Sigmoid colon (tissue), 7 donors: ENCODE measurements around the gene LRRC73. TPM values are rescaled to one million over a fixed set of nuclear protein-coding genes. Genes with fewer than 3 reads are reported as not detected.
A peak's percentile ranks its signal among the peaks of the same experiment; 100 is the strongest.

Experiments
- DNase-seq: peaks from one replicate; pipeline ENCODE4 v3.0.0-alpha.2; 2019
- H3K27ac ChIP-seq, 4 donors: fragments of 200-600 bp; sonication (generic); one replicate each; pipeline ENCODE4 v1.5.1; 2016 to 2019; ENCODE audit warnings: mild to moderate bottlenecking in 1 of 4
- H3K27me3 ChIP-seq, 3 donors: fragments of 200-600 bp; sonication (generic); one replicate each; pipeline ENCODE4 v1.5.1; 2019; ENCODE audit warnings: mild to moderate bottlenecking in 1 of 3
- H3K36me3 ChIP-seq, 4 donors: fragments of 200-600 bp; sonication (generic); one replicate each; pipeline ENCODE4 v1.5.1; 2016 to 2019
- H3K4me1 ChIP-seq, 4 donors: fragments of 200-600 bp; sonication (generic); one replicate each; pipeline ENCODE4 v1.5.1; 2017 to 2019
- H3K4me3 ChIP-seq, 4 donors: fragments of 200-600 bp; sonication (generic); one replicate each; pipeline ENCODE4 v1.5.1; 2017 to 2019; ENCODE audit warnings: mild to moderate bottlenecking in 2 of 4, moderate library complexity in 1 of 4
- H3K9me3 ChIP-seq, 4 donors: fragments of 200-600 bp in 3 of 4; sonication (generic) in 3 of 4; one replicate each; pipeline versions ENCODE4 v1.5.1 to v1.6.1; 2013 to 2019
- EP300 ChIP-seq, 4 donors: sonication (generic); formaldehyde crosslinking; IDR thresholded peaks; one replicate each; pipeline ENCODE4 v1.6.1; 2017; ENCODE audit warnings: antibody characterized with exemption in 4 of 4
- POLR2A ChIP-seq, 2 donors: fragments of 450-650 bp; IDR thresholded peaks; one replicate each; pipeline ENCODE4 v1.6.1; 2016; ENCODE audit warnings: antibody characterized with exemption in 2 of 2, mild to moderate bottlenecking in 2 of 2, moderate library complexity in 2 of 2
- POLR2AphosphoS5 ChIP-seq, 4 donors: sonication (generic); formaldehyde crosslinking; IDR thresholded peaks; one replicate each; pipeline ENCODE4 v1.6.1; 2017; ENCODE audit warnings: antibody characterized with exemption in 4 of 4
- WGBS, 2 donors: extraction: QIAGEN DNeasy Blood & Tissue Kit; methylation state at CpG; one replicate each; pipeline ENCODE4 v1.1.7; 2013; 5-methylcytosine and 5-hydroxymethylcytosine counted together
- intact Hi-C: fragments of 100-400 bp; cut with DNase I; formaldehyde crosslinking; loops from one replicate; pipeline ENCODE4 v1.15.1; 2023
- polyA plus RNA-seq, 3 donors: library from polyadenylated mRNA; stranded (reverse); fragments of 200-250 nt; gene quantifications; one replicate each; pipeline ENCODE4 v1.2.3, GENCODE V29; 2013
- total RNA-seq, 4 donors: library from RNA; depleted of rRNA; stranded (reverse); fragments of >200 nt; gene quantifications; one replicate each; pipeline ENCODE4 v1.1.0, GENCODE V29; 2016
- TF ChIP-seq, protein P1 (sequence below), 4 experiments: fragments of 450-650 bp in 3 of 4; fragments of 200-600 bp in 1 of 4; IDR thresholded peaks; one replicate each; pipeline ENCODE4 v1.5.1; 2016 to 2019; ENCODE audit warnings: antibody characterized with exemption in 4 of 4, mild to moderate bottlenecking in 3 of 4, moderate library complexity in 2 of 4
- donor health status: healthy with polysubstance abuse.
- donor health status: Bipolar disorder and iron deficiency.
- donor health status: healthy.

Gene LRRC73
- total and polyA plus RNA-seq, 7 donors = 0.33 to 1.1 (median 0.47) TPM; not detected in 2

DNA sequence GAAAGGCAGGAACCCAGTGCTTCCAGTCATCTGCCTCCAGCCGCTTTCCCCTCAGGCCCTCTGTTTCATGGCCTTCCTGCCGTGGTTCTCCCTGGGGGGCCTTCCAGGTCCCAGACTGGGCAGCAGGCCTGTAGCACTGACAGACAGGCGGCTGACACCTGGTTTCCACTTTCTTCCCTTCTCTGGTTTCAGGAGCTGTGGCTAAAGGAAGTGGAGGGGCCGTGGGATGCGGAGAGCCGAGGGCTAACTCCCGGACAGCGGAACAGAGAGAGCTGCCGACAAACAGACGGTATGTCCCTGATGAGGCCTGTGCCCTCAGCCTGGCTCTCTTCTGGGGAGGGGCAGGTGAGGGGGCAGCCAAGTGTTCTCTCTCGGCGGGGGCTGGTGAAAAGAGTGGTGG, 12.5 kb downstream of the LRRC73 start:
- Histone ChIP-seq H3K4me3 (no peak overlapping the region), H3K36me3 (peaks cover 25 to 50% (median 40%) of the 10 kb centered on the region in 4 donors), H3K27me3 (no peaks in the 10 kb centered on the region), H3K4me1 (peaks cover 0 to 39% (median 33%) of the 10 kb centered on the region in 4 donors), H3K27ac (no peak overlapping the region), H3K9me3 (no peaks in the 10 kb centered on the region)
- DNase-seq = no peak
- 94 to 96% methylated on average over 12 of the region's 12 CpGs for WGBS, 2 donors
- TF ChIP-seq EP300 (IDR thresholded peaks at IDR 0.05) = no peak
- intact Hi-C loops = no loop called here

DNA sequence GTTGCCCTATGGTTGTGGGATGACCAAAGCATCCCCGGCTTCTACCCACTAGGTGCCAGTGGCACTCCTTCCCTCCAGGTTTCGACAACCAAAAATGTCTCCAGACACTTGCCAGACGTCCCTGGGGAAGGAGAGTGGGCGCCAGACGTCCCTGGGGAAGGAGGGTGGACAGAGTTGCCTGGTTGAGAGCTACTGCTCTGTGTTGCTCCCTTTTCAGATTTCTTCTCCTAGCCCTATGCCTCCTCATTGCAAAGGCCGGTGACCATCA, 13.1 kb downstream of the LRRC73 start:
- TF ChIP-seq EP300 (IDR thresholded peaks at IDR 0.05) = no peak
- TF ChIP-seq, protein P1, sequence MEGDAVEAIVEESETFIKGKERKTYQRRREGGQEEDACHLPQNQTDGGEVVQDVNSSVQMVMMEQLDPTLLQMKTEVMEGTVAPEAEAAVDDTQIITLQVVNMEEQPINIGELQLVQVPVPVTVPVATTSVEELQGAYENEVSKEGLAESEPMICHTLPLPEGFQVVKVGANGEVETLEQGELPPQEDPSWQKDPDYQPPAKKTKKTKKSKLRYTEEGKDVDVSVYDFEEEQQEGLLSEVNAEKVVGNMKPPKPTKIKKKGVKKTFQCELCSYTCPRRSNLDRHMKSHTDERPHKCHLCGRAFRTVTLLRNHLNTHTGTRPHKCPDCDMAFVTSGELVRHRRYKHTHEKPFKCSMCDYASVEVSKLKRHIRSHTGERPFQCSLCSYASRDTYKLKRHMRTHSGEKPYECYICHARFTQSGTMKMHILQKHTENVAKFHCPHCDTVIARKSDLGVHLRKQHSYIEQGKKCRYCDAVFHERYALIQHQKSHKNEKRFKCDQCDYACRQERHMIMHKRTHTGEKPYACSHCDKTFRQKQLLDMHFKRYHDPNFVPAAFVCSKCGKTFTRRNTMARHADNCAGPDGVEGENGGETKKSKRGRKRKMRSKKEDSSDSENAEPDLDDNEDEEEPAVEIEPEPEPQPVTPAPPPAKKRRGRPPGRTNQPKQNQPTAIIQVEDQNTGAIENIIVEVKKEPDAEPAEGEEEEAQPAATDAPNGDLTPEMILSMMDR (IDR thresholded peaks at IDR 0.05) = no peak
- TF ChIP-seq POLR2AphosphoS5 (IDR thresholded peaks at IDR 0.05) = no peak
- TF ChIP-seq POLR2A (IDR thresholded peaks at IDR 0.05) = no peak
- Histone ChIP-seq H3K36me3 (peaks cover 19 to 43% (median 34%) of the 10 kb centered on the region in 4 donors), H3K4me3 (no peak overlapping the region), H3K27ac (peak overlapping the region in 1 of 4 donors; percentile 44), H3K27me3 (no peaks in the 10 kb centered on the region), H3K9me3 (no peaks in the 10 kb centered on the region), H3K4me1 (peaks cover 0 to 46% (median 40%) of the 10 kb centered on the region in 4 donors)
- no peak for DNase-seq
- 94 to 96% methylated on average over 6 of the region's 6 CpGs for WGBS, 2 donors
- intact Hi-C loops = no loop called here

DNA sequence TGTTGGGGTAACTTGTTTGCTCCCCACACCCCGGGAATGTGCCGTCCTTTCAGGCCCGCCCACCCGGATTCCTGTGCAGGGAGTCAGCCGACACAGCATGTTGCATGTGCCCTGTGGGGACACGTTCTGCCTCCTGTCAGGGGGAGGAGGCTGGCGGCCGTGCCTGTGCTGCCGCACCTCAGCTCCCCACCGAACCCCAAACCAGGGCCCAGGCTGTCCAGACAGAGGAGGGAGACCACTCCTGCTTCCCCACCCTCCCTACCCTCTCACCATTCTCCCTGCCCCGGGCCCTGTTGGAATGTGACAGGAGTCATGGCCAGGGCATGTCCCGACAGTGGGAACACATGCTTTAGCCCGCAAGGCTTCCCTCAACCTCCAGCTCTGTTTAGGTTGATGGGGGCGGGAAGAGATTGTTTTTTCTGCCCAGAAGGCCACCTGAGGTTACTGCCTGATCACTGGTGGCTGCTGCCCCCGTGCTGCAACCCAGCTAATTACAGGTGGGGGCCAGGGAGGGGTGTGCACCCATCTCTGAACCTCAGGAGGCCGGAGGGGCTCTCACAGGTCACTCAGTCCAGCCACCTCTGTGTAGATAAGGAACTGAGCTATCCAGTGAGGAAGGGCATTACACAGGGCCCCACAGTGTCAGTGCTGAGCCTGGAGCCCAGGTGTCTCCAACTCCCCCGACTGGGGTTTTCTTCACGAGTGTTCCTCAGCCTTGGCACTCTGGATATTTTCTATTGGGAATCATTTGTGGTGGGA, 13.6 kb downstream of the LRRC73 start:
- WGBS, 2 donors = 76 to 85% methylated on average over 18 of the region's 18 CpGs
- no peak for DNase-seq
- H3K4me1 ChIP-seq = peaks cover 0 to 51% (median 45%) of the 10 kb centered on the region in 4 donors
- TF ChIP-seq EP300 (IDR thresholded peaks at IDR 0.05) = no peak
- TF ChIP-seq, protein P1 (IDR thresholded peaks at IDR 0.05) = peak in 3 of 4 experiments; percentile 48 to 62 (median 60)
- intact Hi-C loops = no loop called here
- no peaks in the 10 kb centered on the region for H3K27me3 ChIP-seq
- no peaks in the 10 kb centered on the region for H3K9me3 ChIP-seq
- no peak overlapping the region for H3K4me3 ChIP-seq
- H3K27ac ChIP-seq = peak overlapping the region in 3 of 4 donors; percentile 41 to 45 (median 44)
- peaks cover 17 to 40% (median 31%) of the 10 kb centered on the region in 4 donors for H3K36me3 ChIP-seq

DNA sequence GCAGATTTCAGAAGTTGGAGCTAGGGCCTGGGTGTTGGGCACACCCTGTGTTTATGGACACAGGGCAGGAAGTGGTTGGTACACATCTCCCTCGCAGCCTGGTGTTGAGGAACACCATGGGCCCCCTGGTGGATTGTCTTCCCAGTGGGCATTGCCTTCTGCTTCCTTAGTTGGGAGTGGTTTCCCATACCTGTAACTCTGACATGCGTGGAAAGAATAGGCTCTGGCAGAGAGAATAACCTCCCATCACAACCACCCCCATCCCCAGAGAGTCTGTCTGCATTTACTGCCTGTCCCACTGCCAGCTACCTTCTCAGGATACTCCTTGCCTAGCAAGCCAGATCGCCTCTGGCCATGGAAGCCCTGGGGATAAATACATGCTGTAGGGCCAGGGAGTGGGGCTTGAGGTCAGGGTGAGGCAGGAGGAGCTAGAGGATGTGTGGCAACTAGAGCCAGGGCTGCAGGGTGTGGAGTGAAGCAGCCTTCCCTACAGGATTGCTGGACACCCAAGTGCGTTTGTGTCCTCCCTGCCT, 14.7 kb downstream of the LRRC73 start:
- no peaks in the 10 kb centered on the region for H3K9me3 ChIP-seq
- no peak overlapping the region for H3K4me3 ChIP-seq
- TF ChIP-seq EP300 (IDR thresholded peaks at IDR 0.05) (no peak), POLR2A (IDR thresholded peaks at IDR 0.05) (no peak), POLR2AphosphoS5 (IDR thresholded peaks at IDR 0.05) (no peak)
- TF ChIP-seq, protein P1 (IDR thresholded peaks at IDR 0.05) = no peak
- peaks cover 15 to 29% (median 23%) of the 10 kb centered on the region in 4 donors for H3K36me3 ChIP-seq
- H3K27ac ChIP-seq = peak overlapping the region in 2 of 4 donors; percentile 41 to 44
- whole genome bisulfite sequencing, 2 donors = 65 to 71% methylated on average over 4 of the region's 4 CpGs
- DNase-seq = no peak
- no peaks in the 10 kb centered on the region for H3K27me3 ChIP-seq
- H3K4me1 ChIP-seq = peaks cover 0 to 53% (median 45%) of the 10 kb centered on the region in 4 donors
- intact Hi-C loops = no loop called here

GRCh38 chr6:43494766-43495165, 15.4 kb downstream of the LRRC73 start:
- Histone ChIP-seq H3K27ac (no peak overlapping the region), H3K36me3 (peaks cover 15 to 27% (median 16%) of the 10 kb centered on the region in 4 donors), H3K4me3 (no peak overlapping the region), H3K9me3 (no peaks in the 10 kb centered on the region), H3K27me3 (no peaks in the 10 kb centered on the region), H3K4me1 (peaks cover 0 to 53% (median 46%) of the 10 kb centered on the region in 4 donors)
- DNase-seq = no peak
- intact Hi-C loops = no loop called here
- 96 to 98% methylated on average over 4 of the region's 4 CpGs for WGBS, 2 donors
- TF ChIP-seq POLR2AphosphoS5 (IDR thresholded peaks at IDR 0.05) (no peak), EP300 (IDR thresholded peaks at IDR 0.05) (no peak), POLR2A (IDR thresholded peaks at IDR 0.05) (no peak)
- TF ChIP-seq, protein P1 (IDR thresholded peaks at IDR 0.05) = no peak
